C4-2B (cell line): ENCODE data around the gene TSPAN12.

Experiments
- ZFX ChIP-seq: fragments of 450-650 bp; IDR thresholded peaks from 2 replicates; pipeline ENCODE4 v1.6.1; 2017
- TF ChIP-seq, protein P1 (sequence below): fragments of 450-650 bp; conservative IDR thresholded peaks from 2 replicates; pipeline ENCODE4 v1.5.1; 2017; ENCODE audit warnings: mild to moderate bottlenecking

DNA sequence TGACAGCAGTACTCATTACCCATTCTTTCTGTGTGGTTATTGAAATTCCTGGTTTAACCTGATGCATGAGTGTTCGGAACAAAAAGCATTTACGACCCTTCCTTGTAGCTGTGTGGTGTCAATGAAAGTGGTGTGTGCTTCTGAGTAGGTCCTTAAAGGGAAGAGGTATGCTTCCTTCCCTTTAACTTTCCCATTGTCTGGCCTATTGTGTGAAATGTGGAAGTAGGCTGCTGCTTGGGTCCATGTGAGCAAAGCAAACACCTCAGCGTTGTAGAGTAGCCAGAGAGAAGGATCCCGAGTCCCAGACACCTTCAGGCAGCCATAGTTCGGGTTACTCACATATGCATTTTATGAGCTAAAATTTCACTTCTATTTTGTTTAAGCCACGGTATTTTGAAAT is 74.7 kb downstream of the TSPAN12 start:
- TF ChIP-seq, protein P1, sequence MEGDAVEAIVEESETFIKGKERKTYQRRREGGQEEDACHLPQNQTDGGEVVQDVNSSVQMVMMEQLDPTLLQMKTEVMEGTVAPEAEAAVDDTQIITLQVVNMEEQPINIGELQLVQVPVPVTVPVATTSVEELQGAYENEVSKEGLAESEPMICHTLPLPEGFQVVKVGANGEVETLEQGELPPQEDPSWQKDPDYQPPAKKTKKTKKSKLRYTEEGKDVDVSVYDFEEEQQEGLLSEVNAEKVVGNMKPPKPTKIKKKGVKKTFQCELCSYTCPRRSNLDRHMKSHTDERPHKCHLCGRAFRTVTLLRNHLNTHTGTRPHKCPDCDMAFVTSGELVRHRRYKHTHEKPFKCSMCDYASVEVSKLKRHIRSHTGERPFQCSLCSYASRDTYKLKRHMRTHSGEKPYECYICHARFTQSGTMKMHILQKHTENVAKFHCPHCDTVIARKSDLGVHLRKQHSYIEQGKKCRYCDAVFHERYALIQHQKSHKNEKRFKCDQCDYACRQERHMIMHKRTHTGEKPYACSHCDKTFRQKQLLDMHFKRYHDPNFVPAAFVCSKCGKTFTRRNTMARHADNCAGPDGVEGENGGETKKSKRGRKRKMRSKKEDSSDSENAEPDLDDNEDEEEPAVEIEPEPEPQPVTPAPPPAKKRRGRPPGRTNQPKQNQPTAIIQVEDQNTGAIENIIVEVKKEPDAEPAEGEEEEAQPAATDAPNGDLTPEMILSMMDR = no peak
- TF ChIP-seq ZFX = no peak
